Panc1 (cell line): Measurements from ENCODE around the gene ELAVL1.

Source experiments
- POLR2AphosphoS5 ChIP-seq: IDR thresholded peaks from 2 replicates; pipeline ENCODE4 v1.6.1; 2012; ENCODE audit warnings: mild to moderate bottlenecking, low read depth, low read length, moderate library complexity
- TF ChIP-seq, protein P1 (sequence below): fragments of 450-650 bp; IDR thresholded peaks from 2 replicates; pipeline ENCODE4 v1.5.1; 2017; ENCODE audit warnings: mild to moderate bottlenecking
- TF ChIP-seq, protein P2 (sequence below), 2 experiments: IDR thresholded peaks; 2 replicates each; pipeline ENCODE4 v1.6.1; 2011 to 2012; ENCODE audit warnings: low read depth in 2 of 2, control low read depth in 1 of 2, low read length in 1 of 2, mild to moderate bottlenecking in 1 of 2, moderate library complexity in 1 of 2; ENCODE audit not compliant: insufficient read depth in 1 of 2

DNA sequence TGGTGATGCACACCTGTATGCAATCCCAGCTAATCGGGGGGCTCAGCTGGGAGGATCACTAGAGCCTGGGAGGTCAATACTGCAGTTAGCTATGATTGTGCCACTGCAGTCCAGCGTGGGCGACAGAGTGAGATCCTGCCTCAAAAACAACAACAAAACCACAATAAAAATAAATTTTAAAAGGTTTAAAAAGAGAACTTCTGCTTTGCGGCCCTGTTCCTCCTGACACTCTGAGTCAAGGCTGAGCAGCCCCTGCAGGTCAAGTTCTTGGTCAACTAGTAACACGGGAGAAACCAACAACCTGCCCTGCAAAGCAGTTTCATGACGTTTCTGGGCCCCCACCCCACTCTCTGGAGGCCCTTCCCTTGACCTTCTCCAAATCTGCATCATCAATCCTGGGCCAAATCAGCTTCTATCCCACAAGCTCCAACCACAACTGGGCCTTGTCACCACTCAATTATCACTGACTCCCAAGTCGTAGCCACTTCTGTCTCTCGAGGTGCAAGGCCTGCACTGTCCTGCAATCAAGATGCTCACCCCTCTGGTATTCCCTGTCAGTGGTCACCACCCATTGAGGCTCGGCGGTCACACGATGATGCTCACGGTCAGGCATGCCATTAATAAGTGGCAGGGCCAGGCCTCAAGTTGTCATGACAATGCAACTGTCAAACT lies 7.5 kb downstream of the ELAVL1 start:
- TF ChIP-seq, protein P1, sequence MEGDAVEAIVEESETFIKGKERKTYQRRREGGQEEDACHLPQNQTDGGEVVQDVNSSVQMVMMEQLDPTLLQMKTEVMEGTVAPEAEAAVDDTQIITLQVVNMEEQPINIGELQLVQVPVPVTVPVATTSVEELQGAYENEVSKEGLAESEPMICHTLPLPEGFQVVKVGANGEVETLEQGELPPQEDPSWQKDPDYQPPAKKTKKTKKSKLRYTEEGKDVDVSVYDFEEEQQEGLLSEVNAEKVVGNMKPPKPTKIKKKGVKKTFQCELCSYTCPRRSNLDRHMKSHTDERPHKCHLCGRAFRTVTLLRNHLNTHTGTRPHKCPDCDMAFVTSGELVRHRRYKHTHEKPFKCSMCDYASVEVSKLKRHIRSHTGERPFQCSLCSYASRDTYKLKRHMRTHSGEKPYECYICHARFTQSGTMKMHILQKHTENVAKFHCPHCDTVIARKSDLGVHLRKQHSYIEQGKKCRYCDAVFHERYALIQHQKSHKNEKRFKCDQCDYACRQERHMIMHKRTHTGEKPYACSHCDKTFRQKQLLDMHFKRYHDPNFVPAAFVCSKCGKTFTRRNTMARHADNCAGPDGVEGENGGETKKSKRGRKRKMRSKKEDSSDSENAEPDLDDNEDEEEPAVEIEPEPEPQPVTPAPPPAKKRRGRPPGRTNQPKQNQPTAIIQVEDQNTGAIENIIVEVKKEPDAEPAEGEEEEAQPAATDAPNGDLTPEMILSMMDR: no peak
- TF ChIP-seq, protein P2, sequence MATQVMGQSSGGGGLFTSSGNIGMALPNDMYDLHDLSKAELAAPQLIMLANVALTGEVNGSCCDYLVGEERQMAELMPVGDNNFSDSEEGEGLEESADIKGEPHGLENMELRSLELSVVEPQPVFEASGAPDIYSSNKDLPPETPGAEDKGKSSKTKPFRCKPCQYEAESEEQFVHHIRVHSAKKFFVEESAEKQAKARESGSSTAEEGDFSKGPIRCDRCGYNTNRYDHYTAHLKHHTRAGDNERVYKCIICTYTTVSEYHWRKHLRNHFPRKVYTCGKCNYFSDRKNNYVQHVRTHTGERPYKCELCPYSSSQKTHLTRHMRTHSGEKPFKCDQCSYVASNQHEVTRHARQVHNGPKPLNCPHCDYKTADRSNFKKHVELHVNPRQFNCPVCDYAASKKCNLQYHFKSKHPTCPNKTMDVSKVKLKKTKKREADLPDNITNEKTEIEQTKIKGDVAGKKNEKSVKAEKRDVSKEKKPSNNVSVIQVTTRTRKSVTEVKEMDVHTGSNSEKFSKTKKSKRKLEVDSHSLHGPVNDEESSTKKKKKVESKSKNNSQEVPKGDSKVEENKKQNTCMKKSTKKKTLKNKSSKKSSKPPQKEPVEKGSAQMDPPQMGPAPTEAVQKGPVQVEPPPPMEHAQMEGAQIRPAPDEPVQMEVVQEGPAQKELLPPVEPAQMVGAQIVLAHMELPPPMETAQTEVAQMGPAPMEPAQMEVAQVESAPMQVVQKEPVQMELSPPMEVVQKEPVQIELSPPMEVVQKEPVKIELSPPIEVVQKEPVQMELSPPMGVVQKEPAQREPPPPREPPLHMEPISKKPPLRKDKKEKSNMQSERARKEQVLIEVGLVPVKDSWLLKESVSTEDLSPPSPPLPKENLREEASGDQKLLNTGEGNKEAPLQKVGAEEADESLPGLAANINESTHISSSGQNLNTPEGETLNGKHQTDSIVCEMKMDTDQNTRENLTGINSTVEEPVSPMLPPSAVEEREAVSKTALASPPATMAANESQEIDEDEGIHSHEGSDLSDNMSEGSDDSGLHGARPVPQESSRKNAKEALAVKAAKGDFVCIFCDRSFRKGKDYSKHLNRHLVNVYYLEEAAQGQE (IDR thresholded peaks at IDR 0.05; ENCODE audit: insufficient read depth in 1 of 2, low read depth in 2 of 2, low read length in 1 of 2): no peak
- TF ChIP-seq POLR2AphosphoS5: no peak
